HG03095 (cell line): Measurements from ENCODE around the gene NPHP4.
"Not testable (repeated sequence)": the region's sequence is repeated elsewhere in the genome, so short reads cannot be mapped to it uniquely, and the experiment has no call there.

ENCODE experiments used
- ATAC-seq: cut with Tn5 transposase; IDR thresholded peaks from one replicate; pipeline ENCODE4 v1.9.1; 2021; ENCODE audit warnings: moderate library complexity; ENCODE audit not compliant: unreplicated experiment

NPHP4 gene

GRCh38 chr1:5898266-5898665 is 94.0 kb downstream of the NPHP4 start:
- no peak for ATAC-seq

DNA sequence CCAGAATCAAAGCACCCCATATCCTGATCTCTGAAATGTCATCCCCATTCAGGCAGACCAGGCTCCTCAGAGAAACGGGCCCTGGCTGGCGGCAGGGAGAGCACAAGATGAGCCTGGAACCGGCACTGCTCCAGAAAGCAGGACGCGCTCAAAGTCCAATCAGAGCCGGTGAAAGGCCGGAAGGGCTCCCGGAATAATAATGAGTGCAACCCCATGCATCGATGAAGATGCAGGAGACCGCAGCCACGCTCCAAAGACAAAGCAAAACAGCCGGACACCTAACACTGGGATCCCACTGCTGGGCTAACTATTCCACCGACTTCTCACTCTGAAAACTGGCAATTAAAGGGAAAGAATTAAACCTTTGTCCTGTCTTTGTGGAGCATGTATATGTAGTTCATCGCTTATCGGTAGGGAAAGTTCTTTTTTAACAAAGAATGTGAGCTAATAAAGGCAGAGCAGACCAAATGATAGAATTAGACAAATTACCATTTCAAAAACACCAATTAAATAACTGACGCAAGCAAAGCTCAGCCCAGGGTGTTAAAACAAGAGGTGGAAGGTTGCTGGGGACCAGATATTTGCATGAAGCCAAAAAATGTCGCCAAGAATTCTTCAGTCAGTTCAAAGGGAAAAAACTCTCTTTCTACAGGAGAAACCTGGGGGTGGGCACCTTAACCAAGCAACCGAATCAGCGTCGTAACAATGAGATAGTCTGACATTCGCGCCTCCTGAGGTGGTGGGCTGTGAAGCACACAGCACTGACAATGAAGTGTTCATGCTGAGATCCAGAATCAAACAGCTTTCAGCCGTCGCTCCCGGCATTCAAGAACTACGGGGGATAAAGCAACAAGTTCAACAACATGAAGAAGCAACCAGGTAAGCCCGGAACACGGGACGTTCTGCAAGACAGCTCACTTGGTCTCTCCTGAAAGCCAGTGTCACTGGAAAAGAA is 95.2 kb downstream of the NPHP4 start:
- ATAC-seq, result no peak

GRCh38 chr1:5895446-5896406 is 96.5 kb downstream of the NPHP4 start:
- ATAC-seq, result no peak

DNA sequence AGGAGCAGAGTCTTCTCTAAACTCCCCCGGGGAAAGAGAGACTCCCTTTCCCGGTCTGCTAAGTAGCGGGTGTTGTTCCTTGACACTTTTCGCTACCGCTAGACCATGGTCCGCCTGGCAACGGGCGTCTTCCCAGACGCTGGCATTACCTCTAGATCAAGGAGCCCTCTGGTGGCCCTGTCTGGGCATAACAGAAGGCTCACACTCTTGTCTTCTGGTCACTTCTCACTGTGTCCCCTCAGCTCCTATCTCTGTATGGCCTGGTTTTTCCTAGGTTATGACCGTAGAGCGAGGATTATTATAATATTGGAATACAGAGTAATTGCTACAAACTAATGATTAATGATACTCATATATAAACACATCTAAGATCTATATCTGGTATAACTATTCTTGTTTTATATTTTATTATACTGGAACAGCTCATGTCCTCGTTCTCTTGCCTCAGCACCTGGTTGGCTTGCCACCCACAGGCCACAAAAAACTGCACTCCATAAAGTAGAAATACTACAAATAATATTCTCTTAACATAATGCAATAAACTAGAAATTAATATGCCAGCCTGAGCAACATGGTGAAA is 98.4 kb downstream of the NPHP4 start:
- not testable (repeated sequence) for ATAC-seq

DNA sequence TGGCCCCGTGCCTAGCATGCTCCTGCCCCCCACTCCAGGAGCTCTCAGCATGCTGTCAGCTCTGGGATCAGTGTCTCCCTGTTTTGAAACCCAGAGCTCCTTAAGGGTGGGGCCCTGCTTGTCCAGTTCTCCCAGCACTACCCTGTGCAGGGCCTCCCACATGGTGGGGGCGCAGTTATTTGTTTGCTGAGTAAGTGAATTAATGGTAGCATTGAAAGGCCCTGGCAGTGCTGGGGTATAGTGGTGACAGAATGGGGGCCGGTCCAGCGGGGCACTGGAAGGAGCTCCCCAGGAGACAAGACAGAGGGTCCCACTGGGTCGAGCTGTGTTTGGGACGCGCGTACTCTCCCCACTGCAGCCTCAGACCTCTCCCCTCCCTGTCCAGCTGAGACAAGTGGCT is 99.9 kb downstream of the NPHP4 start:
- no peak for ATAC-seq

- no peak for ATAC-seq
Observed at GRCh38 chr1:5891736-5892135, 100.5 kb downstream of the NPHP4 start.

DNA sequence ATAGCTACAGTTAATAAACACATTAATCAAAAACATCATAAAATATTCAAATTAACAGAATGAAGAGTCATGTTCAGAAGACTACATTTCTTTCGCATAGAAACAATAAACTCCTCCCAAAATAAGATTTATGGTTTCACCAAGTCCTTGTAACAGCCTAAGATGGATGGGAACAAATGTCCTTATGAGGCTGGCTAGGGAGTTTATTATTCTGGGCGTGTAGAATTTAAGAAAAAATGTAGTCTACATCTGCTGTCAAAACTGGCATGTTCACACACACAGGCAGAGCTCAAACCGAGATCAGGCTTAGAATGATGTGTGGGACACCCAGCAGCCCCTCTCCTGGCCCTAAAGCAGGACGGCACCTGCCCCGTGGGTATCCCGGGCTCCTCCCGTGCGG is 101.1 kb downstream of the NPHP4 start:
- ATAC-seq, result no peak

- ATAC-seq, result no peak
Observed at GRCh38 chr1:5890346-5891106, 101.7 kb downstream of the NPHP4 start.

DNA sequence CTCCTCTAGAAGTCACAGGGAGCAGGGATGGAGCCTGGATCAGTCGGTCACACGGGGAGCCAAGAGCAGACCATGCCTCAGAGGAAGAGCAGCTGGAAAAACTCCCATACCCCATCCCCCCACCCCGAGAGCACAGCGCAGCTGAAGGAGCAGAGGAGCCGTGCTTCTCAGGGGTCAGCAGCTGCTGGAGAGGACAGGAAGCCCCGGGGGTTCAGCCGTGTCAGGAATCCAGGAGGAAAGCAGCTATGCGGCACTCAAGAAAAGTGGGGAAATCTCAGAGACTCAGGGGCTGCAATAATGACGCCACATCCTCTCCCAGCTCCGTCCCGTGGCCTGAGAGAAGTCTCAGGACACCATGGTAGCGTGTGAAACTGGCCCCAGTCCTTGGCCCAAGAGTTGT is 102.3 kb downstream of the NPHP4 start:
- ATAC-seq, result no peak

DNA sequence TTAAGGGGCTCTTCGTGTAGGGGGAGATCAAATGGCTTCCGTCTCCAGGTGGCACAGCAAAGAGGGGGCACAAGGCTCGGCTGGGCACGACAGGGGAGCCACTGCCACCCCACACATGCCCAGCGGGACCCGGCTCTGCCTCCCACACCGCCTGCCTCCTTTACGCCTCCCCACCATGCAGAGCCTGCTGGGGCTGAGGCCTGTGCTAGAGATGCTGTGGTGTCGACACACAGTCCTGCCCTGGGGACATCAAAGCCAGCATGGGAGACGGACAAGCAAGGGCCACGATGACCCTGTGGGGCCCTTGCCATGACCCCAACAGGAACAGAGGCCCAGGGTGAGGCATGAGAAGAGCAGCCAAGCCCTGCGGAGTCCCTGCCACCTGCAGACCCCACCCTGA is 102.8 kb downstream of the NPHP4 start:
- no peak for ATAC-seq

GRCh38 chr1:5888606-5889211 is 103.5 kb downstream of the NPHP4 start:
- ATAC-seq, result no peak

GRCh38 chr1:5887971-5888361 is 104.3 kb downstream of the NPHP4 start:
- no peak for ATAC-seq

DNA sequence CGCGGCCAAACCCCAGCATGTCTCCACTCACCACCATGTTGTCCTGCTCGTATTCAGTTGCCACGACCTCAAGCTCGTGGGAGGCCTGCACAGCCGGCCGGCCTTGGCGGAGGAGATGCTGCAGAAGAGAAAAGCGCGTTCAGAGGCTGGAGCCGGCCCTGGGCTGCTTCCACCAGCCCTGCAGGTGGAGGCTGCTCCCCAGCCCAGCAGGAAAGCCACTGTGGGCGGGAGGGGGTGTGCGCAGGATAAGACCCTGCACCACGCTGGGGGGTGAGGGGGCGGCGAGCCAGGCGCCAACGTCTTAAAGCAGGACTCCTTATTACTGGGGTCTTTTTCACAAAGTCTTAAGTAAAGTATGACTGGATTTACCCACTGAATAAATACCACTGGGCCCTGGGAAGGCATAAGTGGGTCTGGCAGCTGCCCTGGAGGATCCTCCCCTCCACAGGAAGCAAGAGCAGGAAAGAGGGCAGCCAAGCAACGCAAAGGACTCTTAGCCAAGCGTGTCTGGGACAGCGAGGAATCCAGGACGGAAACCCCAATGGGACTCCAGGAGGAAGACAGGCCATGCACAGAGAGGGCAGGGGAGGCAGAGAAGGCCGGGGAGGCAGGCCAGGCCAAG is 104.8 kb downstream of the NPHP4 start:
- ATAC-seq, result no peak

DNA sequence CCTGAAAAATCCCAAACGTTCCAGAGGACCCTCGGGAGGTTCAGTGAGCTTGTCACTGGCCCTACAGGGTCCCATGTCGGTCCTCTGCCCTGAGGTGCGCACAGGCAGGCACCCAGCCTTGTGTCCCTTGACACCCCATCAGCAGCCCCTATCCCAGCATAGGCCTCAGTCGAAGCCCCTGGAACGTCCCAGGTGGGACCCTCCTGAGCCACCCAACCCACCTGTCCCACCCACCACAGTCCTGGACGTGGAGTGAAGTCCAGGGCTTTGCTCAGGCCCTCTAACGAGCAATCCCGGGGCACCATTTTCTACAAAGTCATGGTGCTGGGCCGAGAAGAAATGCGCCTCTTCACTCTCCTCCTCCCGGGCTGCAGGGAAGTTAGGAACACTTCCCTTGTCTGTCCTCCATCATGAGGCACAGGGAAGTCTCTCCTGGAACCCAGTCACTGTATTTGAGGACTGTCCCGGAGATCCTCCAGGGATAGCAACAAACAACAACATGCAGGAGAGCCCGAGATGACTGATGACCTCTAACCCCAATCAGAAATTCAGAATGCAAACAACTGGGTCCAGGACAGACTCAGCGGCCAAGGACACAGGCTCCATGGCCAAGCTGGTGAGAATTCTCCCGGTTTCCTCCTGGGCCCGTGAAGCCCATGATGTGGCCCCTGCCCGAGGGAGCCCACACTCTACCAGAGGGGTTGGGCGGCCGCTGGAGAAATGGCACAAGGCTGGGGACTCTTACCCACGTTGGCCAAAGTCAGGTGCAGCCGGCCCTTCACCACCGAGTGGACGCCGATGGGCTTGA is 105.5 kb downstream of the NPHP4 start:
- ATAC-seq, result no peak

- no peak for ATAC-seq
Observed at GRCh38 chr1:5886140-5886483, 106.1 kb downstream of the NPHP4 start.

GRCh38 chr1:5885471-5886139 is 106.6 kb downstream of the NPHP4 start:
- ATAC-seq, result no peak

- ATAC-seq, result no peak
Observed at GRCh38 chr1:5884110-5884509, 108.1 kb downstream of the NPHP4 start.
